AG04450 (cell line): ENCODE measurements around the gene KCNJ6. TPM values are rescaled to one million over a fixed set of nuclear protein-coding genes. Genes with fewer than 3 reads are reported as not detected.

Source experiments
- CTCF ChIA-PET: fragments of 300-600, 350-600 bp; formaldehyde crosslinking; extraction: SDS; loops from one replicate; lab custom pipeline; 2022; ENCODE audit warnings: antibody characterized with exemption, inconsistent platforms; lab: Charles Lee
- POLR2A ChIA-PET: fragments of 350-600 bp; formaldehyde crosslinking; extraction: SDS; loops from one replicate; lab custom pipeline; 2021; ENCODE audit warnings: antibody characterized with exemption, inconsistent platforms; lab: Yijun Ruan, JAX
- DNase-seq: peaks from one replicate; pipeline ENCODE4 v3.0.0-alpha.2; 2011; ENCODE audit warnings: low read depth, low spot score
- H3K27ac ChIP-seq: one replicate; pipeline ENCODE4 v1.5.1; 2012; ENCODE audit warnings: low read depth, low read length, control low read depth
- H3K27me3 ChIP-seq: one replicate; pipeline ENCODE4 v1.6.0; 2012; ENCODE audit warnings: low read length; ENCODE audit not compliant: control insufficient read depth, insufficient read depth
- H3K4me3 ChIP-seq: 2 replicates; pipeline ENCODE4 v1.5.1; 2011; ENCODE audit warnings: mild to moderate bottlenecking, low read depth, low read length, control low read depth
- H3K9me3 ChIP-seq: 2 replicates; pipeline ENCODE4 v1.5.1; 2012; ENCODE audit warnings: low read length; ENCODE audit not compliant: control insufficient read depth, insufficient read depth
- polyA plus RNA-seq: library from polyadenylated mRNA; depleted of rRNA; stranded (reverse); fragments of >200 nt; gene quantifications from 2 replicates; pipeline ENCODE4 v1.2.3, GENCODE V29; 2011
- TF ChIP-seq, protein P1 (sequence below): IDR thresholded peaks from 2 replicates; pipeline ENCODE4 v1.5.1; 2011; ENCODE audit warnings: low read depth, low read length, control low read depth, inconsistent platforms

Gene KCNJ6
- polyA plus RNA-seq, 1 experiment, result 0.02 TPM

DNA sequence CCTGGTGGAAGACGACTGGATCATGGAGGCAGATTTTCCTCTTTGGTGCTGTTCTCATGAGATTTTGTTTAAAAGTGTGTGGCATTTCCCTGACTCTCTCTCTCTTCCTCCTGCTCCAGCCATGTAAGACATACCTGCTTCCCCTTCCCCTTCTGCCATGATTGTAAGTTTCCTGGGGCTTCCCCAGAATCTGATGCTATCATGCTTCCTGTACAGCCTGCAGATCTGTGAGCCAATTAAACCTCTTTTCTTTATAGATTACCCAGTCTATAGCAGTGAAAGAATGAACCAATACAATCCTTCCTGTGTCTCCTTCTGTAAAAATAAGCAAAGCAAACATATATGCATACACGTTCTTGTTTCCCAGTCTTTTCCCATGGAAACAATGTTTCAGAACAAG lies 276.5 kb downstream of the KCNJ6 start:
- no peak for DNase-seq
- H3K4me3 ChIP-seq, result no peak overlapping the region

DNA sequence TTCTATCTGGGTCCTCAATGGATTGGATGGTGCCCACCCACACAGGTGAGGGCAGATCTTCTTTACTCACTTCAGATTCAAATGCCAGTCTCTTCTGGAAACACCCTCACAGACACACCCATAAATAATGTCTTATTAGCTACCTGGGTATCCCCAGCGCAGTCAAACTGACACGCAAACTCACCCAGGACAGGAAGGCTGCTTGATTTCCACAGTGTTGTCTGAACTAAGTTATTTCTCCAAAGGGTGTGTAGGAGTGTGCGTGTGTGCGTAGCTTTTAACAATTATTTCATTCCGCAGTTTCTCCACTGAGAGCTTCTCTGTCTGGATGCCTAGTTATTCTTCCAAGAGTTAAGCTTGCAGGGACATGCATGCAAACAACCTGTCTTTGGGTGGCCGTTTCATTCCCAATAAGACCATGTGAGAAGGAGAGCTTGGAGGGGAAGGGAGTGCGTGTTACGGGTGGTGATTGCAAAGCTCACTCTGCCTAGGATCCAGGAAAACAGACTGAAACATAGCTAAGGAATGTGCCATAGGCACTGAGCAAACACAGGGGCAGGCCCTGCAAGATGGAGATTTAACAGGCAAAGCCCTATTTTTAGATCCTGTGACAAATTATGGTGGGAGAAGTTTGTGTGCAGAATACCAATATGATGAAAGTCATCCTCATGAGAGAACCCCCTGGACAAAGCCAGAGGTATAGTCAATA lies 280.0 kb downstream of the KCNJ6 start:
- Histone ChIP-seq H3K27ac (no peak overlapping the region), H3K9me3 (no peaks in the 10 kb centered on the region), H3K27me3 (peaks cover 7% of the 10 kb centered on the region), H3K4me3 (no peak overlapping the region)
- TF ChIP-seq, protein P1, sequence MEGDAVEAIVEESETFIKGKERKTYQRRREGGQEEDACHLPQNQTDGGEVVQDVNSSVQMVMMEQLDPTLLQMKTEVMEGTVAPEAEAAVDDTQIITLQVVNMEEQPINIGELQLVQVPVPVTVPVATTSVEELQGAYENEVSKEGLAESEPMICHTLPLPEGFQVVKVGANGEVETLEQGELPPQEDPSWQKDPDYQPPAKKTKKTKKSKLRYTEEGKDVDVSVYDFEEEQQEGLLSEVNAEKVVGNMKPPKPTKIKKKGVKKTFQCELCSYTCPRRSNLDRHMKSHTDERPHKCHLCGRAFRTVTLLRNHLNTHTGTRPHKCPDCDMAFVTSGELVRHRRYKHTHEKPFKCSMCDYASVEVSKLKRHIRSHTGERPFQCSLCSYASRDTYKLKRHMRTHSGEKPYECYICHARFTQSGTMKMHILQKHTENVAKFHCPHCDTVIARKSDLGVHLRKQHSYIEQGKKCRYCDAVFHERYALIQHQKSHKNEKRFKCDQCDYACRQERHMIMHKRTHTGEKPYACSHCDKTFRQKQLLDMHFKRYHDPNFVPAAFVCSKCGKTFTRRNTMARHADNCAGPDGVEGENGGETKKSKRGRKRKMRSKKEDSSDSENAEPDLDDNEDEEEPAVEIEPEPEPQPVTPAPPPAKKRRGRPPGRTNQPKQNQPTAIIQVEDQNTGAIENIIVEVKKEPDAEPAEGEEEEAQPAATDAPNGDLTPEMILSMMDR, result no peak
- POLR2A ChIA-PET, result no interaction called here
- CTCF ChIA-PET, result interaction anchor here (0.9 kb wide), 1 partner anchor 720 kb away, joined by 3 read pairs; no protein-coding TSS in a partner anchor
- DNase-seq, result peak; percentile 16

More for the DNA sequence above, 276.5 kb downstream of the KCNJ6 start:
- ChIA-PET POLR2A (no interaction called here), CTCF (no interaction called here)
- Histone ChIP-seq H3K9me3 (no peaks in the 10 kb centered on the region), H3K27ac (no peak overlapping the region), H3K27me3 (peaks cover 5% of the 10 kb centered on the region)
- TF ChIP-seq, protein P1, result no peak

DNA sequence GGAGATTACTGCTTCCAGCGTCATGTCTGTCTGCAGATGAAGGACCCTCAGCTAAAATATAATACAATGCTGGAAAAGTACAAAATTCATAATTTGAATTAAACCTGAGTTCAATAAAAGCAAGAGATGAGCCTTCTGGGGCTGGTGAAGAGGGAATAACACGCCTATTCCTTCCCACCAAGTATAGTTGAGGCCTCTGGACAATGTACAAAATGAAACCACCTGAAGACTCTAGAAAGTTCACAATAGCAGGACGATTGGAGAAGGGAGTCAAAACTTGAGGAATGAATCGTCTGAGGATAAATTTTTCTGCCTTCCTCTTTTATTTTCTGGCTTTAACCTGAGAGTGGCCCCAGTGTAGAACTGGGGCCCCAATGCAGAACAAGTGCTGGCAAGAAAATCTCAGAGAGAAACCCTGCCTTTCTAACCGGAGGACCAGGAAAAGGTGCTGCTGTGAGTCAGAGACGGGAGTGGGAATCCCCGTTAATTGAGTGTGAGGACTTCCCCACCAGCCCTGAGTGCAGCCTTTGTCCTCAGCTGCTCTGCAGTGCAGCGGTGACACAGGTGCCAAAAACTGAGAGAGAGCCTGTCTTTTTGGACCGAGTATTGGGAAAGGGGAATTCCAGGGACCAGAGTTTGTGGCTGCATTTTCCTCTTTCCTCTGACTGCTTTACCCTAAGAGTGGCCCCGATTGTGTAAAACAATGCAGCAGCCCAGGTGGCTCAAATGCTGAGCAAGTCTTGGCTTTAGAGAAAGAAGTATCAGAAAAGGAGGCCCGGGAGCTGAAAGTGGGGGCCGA lies 284.7 kb downstream of the KCNJ6 start:
- ChIA-PET POLR2A (no interaction called here), CTCF (no interaction called here)
- no peak overlapping the region for H3K4me3 ChIP-seq
- H3K27ac ChIP-seq, result no peak overlapping the region
- H3K9me3 ChIP-seq, result no peaks in the 10 kb centered on the region
- peaks cover 20% of the 10 kb centered on the region for H3K27me3 ChIP-seq
- TF ChIP-seq, protein P1, result no peak
- DNase-seq, result no peak

DNA sequence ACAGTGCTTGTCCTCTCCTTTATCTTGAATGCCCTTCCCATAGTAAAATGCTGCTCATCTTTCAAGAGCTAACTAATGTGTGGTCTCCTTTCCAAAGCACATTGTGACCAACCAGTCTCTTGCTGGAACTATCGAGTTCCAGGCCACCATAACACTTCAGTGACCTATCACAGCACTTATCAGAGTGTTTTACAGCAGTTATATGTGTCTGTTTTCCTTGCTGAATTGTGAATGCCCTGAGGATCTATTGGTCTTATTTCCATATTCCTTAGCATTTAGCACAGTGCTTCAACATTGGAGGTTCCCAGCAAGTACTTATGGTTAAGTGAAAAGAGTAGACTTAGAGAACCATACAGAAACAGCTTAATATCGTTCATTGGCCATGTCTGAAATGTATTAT lies 285.4 kb downstream of the KCNJ6 start:
- CTCF ChIA-PET, result no interaction called here
- H3K27me3 ChIP-seq, result peaks cover 20% of the 10 kb centered on the region
- no peak for DNase-seq
- no peak overlapping the region for H3K27ac ChIP-seq
- TF ChIP-seq, protein P1, result no peak
- H3K4me3 ChIP-seq, result no peak overlapping the region
- no peaks in the 10 kb centered on the region for H3K9me3 ChIP-seq
- POLR2A ChIA-PET, result no interaction called here

DNA sequence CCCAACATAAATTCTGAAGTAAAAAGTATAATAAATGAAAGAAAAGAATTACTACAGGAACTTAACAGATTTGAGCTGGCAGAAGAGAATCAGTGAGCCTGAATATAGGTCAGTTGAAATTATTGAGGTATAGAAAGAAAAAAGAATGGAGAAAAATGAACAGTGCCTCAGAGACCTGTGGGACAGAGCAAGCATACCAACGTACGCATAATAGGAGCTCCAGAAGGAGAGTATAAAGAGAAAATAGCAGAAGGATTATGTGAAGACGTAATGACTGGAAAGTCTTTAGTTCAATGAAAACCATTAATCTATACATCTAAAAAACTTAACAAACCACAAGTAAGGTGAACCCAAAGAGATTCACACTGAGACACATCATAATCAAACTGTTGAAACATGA lies 287.9 kb downstream of the KCNJ6 start:
- H3K27me3 ChIP-seq, result peaks cover 20% of the 10 kb centered on the region
- TF ChIP-seq, protein P1, result no peak
- no peak for DNase-seq
- CTCF ChIA-PET, result interaction anchor here (0.9 kb wide), 1 partner anchor 165 kb away, joined by 4 read pairs; no protein-coding TSS in a partner anchor
- no peak overlapping the region for H3K4me3 ChIP-seq
- POLR2A ChIA-PET, result no interaction called here
- no peaks in the 10 kb centered on the region for H3K9me3 ChIP-seq
- H3K27ac ChIP-seq, result no peak overlapping the region
